Activated CD8-positive, alpha-beta memory T cell treated with anti-CD3 and anti-CD28 coated beads for 1 hour (primary cell): ENCODE data around the gene SNTA1.
"Not testable (repeated sequence)": the region's sequence is repeated elsewhere in the genome, so short reads cannot be mapped to it uniquely, and the experiment has no call there.

Experiments used
- DNase-seq, 2 donors: peaks; one replicate each; pipeline ENCODE4 v3.0.0-alpha.2; 2020; ENCODE audit warnings: low read depth in 1 of 2; ENCODE audit errors: extremely low read depth in 1 of 2

SNTA1 gene

GRCh38 chr20:33443512-33444239 lies at the start of gene SNTA1:
Gene SNTA1 (minus strand): TSS chr20:33443763. CDS start chr20:33443620, 143 bp downstream.
- peak; percentile 55 to 81 for DNase-seq

- DNase-seq: no peak
Observed at GRCh38 chr20:33490934-33491656, 47.5 kb upstream of the SNTA1 start.

GRCh38 chr20:33490023-33490933 lies 46.7 kb upstream of the SNTA1 start, which contains the start of gene CBFA2T2:
Gene CBFA2T2 (plus strand): TSS chr20:33490096. CDS start chr20:33490268, 172 bp downstream.
- DNase-seq: peak in 1 of 2 donors; percentile 0

GRCh38 chr20:33489495-33490022 lies 46.0 kb upstream of the SNTA1 start:
- peak; percentile 98 to 99 for DNase-seq

- DNase-seq: not testable (repeated sequence)
Observed at GRCh38 chr20:33488661-33489494, 45.3 kb upstream of the SNTA1 start.

- DNase-seq: no peak
Observed at GRCh38 chr20:33488201-33488600, 44.6 kb upstream of the SNTA1 start.

- DNase-seq: not testable (repeated sequence)
Observed at GRCh38 chr20:33483186-33483585, 39.6 kb upstream of the SNTA1 start.

- no peak for DNase-seq
Observed at GRCh38 chr20:33482581-33482980, 39.0 kb upstream of the SNTA1 start.

- no peak for DNase-seq
Observed at GRCh38 chr20:33481431-33481941, 37.9 kb upstream of the SNTA1 start.

- no peak for DNase-seq
Observed at GRCh38 chr20:33480048-33480447, 36.5 kb upstream of the SNTA1 start.

- no peak for DNase-seq
Observed at GRCh38 chr20:33477386-33478234, 34.0 kb upstream of the SNTA1 start.

GRCh38 chr20:33475381-33476152 lies 32.0 kb upstream of the SNTA1 start:
- DNase-seq: no peak

- no peak for DNase-seq
Observed at GRCh38 chr20:33474963-33475362, 31.4 kb upstream of the SNTA1 start.

GRCh38 chr20:33474097-33474873 lies 30.7 kb upstream of the SNTA1 start:
- no peak for DNase-seq

GRCh38 chr20:33472868-33473435 lies 29.4 kb upstream of the SNTA1 start:
- DNase-seq: no peak

- DNase-seq: no peak
Observed at GRCh38 chr20:33470866-33471265, 27.3 kb upstream of the SNTA1 start.

GRCh38 chr20:33470457-33470856 lies 26.9 kb upstream of the SNTA1 start:
- no peak for DNase-seq
